NCI-H226 (cell line): Measurements from ENCODE around the gene IFI27L1.
A peak's percentile ranks its signal among the peaks of the same experiment; 100 is the strongest.

ENCODE experiments used
- DNase-seq: peaks from one replicate; pipeline ENCODE4 v3.0.0-alpha.2; 2015

The IFI27L1 gene

DNA sequence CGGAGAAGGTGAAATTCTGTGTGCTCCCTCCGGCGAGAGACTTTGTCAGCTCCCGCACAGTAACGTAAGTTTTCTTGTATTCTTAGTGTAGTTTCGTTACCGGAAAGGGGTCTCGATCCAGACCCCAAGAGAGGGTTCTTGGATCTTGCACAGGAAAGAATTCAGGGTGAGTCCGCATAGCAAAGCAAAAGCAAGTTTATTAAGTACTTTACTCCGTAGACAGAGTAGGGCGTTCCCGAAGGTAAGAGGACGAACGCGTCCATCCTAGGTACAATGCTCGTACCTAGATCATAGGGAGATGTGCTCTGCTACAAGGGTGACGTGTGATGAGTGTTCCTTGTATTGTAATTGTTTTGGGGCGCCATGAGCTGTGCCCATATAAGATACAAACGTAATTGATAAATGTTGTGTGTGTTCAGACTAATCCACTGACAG is 293 bp downstream of the IFI27L1 start:
- no peak for DNase-seq

DNA sequence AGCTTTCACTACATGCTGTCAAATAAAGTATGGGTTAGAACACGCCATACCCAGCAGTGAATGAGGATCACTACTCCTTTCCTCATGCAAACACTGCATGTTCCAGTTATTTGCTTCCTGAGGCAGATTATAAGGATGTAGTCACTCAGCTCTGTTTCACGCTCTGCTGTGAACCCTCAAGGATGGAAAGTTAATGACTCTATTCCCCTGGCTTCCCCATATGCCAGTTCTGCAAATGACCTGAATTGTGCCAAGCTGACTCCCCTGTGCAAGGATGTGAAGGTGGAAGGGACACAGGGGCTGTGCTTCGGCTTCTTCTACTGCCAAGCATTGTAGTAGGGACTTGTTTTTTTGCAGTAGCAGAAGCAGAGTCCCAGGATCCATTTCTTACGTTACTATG is 6.8 kb downstream of the IFI27L1 start:
- no peak for DNase-seq

DNA sequence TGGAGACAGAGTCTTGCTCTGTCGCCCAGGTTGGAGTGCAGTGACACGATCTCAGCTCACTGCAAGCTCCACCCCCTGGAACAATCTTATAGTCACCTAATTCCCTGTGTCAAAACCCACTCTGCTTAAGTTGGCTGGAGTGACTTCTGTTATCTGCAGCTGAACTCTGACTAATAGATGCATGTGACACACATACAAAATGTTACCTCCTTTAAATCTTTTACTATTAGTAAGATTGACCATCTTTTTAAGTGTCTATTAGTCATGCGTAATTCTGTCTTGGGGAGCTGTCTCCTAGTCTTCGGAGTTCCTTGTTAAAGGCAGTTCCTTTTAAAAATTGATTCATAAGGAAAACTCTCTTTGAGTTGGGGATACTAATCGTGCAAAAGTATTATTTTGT is 7.4 kb downstream of the IFI27L1 start:
- no peak for DNase-seq

DNA sequence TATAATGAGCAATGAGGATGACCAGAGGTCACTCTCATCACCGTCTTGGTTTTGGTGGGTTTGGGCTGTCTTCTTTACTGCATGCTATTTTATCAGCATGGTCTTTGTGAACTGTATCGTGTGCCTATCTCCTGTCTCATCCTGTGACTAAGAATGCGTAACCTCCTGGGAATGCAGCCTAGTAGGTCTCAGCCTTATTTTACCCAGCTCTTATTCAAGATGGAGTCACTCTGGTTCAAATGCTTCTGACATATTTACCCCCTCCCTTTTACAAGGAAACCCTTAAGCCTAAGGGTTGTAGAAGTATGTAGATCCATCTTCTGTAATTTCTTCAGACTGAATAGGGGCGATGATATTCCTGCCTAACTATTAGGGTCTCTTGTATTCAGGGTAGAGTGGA is 8.4 kb downstream of the IFI27L1 start:
- no peak for DNase-seq

DNA sequence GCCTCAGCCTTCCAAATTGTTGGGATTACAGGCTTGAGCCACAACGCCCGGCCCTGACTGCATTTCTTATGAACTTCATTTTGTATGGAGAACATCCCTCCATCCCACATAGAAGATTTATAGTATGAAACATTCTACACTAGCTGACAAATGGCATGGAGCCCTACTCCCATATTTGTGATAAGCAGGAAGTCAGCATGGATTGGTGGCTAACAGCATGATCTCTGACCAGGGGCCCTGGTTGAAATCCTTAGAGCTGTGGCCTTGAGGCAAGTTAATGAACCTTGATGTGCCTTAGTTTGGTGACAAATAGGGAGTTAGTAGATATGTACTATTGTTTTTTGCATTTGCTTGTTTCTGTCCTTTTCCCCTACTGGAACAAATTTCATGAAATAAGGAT is 12.3 kb downstream of the IFI27L1 start:
- no peak for DNase-seq

DNA sequence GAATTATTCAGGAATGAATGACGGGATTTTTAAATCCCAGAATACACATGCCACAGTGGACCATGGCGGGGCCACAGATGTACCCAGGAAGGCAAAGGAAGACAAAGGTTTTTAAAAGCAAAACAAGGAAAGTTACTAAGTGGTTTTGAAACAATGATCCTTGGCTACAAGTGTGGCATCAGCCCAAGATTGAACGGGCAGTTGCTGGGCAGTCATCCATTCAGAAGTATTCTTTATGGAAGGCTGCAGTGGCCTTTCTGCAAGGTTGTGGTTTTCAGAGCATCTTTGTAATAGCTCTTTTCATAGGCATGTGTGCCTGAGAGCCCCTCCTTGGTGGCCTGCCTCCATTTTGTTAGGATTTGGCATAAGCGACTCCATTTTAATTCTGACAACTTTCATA is 16.0 kb downstream of the IFI27L1 start:
- DNase-seq = no peak

DNA sequence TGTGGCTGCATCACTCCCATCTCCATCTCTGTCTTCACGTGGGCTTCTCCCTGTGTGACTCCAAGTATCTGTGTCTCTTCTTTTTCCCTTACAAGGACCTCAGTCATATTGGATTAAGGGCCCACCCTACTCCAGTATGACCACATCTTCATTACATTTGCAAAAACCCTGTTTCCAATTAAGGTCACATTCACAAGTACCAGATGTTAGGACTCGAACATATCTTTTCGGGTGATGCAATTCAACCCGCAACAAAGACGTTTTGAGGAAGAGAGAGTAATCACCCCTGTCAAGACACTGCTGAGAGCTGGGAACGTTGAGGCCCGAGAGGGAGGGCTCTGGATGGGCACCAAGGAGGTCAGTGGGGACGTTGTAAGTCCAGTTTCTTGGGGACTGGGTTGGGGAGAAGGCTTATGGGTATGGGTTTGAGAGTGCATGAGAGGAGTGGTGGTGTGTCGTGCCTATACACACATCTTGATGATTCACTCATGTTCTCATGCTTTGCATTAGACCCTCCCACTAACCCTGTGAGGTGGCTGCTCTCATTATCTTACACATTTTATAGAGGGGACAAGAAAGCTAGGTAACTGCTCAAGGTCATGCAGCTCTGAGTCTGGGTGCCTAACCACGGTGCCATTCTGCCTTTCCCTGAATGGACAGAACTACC is 17.3 kb downstream of the IFI27L1 start:
- no peak for DNase-seq

DNA sequence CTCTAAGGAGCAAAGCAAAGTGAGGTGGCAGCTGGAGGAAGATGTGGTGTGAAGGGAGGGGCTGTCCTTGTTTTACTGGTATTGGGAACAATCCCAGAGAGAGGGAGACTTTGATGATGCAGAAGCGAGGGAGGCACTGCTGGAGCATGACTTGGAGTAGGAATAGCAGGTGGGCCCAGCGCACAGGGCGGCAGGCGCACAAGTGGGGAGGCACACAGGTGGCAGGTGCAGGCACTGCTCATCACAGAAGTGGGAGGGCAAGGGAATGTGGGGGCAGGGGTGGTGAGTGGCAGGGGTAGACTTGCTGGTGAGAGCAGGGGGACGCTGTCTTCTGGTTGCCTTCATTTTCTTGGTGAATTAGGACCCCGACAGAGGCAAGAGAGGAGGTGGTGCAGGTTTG is 17.9 kb downstream of the IFI27L1 start:
- DNase-seq = no peak

DNA sequence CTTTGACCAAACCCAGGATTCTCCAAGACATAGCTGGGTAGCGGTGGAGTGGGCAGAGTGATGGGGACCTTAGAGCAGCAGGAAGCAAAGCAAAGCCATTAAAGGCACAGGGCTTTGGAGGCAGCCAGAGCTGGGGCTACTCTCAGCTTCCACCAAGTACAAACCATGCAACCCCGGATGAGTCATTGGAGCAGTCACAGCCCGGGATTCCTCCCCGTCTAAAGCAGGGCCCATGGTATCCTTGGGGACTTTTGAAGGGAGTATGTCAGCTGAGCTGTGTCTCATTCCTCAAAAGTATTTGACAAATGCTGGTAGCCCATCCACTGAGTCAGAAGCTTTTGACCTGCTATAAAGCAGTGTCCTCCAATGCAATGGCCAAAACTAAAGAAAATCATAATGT is 19.7 kb downstream of the IFI27L1 start:
- DNase-seq = peak; percentile 9

DNA sequence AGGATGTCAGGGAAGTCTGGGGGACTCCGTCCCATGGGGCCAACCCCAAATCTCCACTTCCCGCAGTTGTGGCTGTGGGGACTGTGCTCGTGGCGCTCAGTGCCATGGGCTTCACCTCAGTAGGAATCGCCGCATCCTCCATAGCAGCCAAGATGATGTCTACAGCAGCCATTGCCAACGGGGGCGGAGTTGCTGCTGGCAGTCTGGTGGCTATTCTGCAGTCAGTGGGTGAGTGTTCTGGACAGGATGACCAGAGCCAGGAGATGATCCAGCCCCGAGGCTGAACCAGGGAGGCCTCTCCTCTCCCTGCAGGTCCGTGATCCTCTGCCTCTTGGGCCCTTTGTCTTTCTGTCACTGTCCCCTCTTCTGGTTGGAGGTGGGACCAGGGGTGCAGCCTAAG is 20.6 kb downstream of the IFI27L1 start:
- DNase-seq = no peak

DNA sequence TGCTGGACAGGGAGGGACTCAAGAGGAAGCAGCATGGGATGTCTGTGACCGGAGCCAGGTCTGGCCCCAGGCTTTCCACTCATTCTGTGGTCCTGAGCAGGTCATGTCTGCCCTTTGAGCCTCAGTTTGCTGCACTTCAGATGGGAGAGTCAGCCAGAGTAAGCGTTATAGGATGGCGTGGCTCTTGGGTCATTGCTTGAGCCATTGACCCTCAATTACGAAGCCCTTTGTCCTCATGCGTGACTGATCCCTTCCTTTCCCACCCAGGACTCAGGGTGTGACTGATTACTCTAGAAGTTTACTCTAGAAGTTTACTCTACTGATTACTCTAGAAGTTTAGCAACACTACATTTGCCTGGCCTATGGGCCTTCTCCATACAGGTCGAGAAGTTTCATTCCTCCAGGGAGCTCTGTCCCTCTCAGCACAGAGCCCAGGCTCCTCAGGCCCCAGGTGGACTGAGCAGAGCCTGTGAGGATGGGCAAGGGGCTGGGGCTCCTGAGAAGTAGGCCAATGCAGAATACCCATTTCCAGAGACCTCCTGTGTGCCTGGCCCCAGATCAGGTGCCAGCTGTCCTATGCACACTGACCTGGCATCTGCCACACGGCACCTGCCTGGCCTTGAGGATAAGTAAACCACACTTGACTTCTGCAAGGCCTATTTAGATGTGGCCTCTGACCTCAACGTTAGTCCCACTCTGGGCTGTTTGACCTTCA is 21.8 kb downstream of the IFI27L1 start:
- no peak for DNase-seq

DNA sequence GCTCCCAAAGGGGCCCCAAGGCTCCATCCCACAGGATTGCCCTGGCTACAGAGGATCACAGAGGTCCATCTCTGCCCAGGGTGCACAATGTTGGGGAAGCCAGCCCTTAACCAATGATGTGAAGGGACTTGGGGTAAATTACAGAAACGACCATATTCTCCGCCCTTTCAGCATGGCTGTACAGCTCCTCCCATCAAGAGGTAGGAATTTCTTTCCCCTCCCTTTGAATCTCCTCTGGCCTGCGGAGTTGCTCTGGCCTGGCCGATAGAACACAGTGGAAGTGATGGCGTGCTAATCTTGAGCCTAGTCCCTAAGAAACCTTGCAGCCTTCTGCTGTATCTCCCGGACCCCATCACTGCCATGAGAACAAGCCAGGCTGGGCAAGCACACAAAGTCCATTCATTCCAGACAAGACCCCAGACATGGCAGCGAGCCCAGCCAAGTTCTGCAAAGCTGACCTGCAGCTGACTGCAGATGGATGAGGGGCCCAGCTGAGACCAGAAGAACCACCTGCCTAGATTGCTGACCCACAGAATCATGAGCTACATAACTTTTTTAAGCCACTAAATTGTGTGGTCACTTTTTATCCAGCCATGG is 22.5 kb downstream of the IFI27L1 start:
- DNase-seq = no peak

DNA sequence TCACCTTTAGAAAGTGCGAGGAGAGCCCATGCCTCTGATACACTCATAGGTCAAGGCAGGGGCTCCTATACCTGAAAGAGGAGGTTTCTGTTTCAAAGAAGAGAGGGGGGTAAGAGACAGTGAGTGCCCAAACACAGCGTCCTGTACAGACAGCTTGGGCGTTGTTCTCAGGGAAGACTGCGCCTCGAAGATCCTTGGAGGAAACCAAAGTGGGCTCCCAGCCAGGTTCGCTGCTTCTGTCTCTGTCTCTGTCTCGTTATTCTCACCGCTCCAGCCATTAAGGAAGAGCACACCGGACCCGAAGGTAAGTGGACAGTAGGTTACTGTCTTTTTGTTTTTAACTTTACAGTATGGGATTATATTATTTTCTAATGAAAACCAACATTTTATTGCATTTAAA is 23.6 kb downstream of the IFI27L1 start:
- no peak for DNase-seq

DNA sequence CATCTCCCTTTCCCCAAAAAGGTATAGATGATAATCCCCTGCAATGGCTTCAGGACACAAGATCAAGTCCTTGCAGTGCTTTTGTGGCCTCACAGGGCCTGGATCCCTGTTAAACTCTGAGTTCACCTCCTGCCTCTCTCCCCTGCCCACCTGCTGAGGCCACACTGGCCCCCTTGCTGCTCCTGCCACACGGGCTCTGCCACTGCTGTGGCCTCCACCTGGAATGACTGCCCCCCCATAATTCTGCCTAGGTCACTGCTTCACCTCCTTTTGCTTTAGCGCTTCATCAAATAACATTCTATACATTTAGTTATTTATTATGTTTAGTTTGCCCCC is 28.8 kb downstream of the IFI27L1 start:
- no peak for DNase-seq

DNA sequence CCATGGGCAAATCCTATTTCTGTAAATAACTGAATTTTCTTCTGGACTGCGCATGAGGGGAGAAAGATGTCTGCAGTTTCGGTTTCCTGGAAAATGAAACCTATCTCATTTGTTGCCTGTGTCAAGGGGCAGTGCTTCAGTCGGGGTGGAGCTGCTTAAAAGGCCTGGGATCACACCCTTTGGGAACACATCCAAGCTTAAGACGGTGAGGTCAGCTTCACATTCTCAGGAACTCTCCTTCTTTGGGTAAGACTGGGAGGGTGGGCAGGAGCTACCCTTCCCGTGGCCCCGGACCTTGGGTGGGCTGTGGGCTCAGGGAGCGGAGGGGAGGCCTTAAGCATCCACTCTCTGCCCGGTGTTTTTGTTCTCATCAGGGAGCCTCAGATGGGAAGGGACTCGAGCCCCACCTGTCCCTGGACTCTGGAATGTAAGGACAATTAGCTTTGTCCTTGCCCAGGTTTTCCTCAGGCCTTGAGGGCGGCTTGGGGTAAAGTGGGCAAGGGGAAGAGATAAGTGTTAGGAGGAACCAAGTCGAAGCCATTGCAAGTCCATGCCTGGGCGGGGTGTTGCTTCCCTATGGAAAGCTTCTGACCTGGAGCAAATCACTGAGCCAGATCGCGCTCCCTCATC is 29.6 kb downstream of the IFI27L1 start, which contains the start of gene IFI27:
TSS of gene IFI27 (plus strand) at position 185 of the 630 bp plus-strand sequence.
- peak; percentile 76 for DNase-seq

DNA sequence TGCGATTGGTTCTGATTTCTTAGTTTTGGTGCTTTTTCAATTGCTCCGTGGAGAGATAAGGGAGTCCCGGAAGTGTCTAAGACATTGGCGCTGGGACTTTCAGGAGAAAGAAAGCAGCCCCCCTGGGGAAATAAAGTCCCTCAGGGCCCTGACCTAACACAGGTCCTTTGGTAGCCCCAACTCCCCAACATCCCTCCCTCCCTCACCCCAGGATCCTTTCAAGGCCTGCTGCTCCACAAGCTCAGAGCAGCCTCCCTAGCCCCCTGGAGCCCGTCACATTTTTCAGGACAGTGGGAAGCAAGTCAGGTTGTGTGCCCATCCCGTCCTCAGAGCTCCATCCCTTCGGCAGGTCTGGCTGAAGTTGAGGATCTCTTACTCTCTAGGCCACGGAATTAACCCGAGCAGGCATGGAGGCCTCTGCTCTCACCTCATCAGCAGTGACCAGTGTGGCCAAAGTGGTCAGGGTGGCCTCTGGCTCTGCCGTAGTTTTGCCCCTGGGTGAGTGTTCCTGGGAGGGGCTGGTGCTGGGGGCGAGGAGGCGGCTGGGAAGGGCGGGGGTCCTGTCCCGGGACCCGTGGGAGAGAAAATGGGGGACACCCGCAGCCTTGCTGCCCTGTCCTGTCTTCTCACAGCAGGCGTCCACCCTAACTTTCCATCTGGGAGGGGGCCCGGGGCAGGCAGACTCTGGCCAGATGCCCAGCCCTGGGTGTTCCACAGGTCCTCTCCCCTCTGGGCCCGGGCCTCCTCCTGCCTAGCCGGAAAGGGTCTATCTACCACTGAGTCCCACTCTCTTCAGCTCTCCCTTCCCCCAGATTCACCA is 30.4 kb downstream of the IFI27L1 start:
- DNase-seq = no peak

DNA sequence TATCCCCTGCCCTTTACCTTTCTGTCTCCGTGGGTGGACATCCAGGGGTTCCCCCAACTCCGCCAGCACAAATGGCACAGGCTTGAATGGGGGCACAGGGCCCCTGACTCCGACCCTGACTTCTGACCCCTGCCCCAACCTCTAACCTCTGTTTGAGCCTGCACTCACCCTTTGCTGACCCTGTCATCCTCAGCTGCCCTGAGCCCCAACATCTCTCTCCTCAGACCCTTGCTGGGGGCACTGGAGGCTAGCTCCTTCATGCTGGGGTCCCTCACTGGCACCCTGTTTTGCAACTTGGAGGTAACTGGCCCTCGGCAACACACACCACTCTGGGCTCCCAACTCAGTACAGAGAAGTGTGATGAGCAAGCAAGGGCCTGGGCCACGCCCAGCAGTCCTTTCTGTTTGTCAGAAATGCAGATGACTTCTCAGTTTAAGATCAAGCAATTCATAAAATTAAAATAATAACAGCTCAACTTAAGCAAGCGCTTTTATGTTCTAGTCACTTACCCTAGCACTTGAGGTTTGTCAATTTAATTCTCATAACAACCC is 31.5 kb downstream of the IFI27L1 start:
- DNase-seq = no peak

DNA sequence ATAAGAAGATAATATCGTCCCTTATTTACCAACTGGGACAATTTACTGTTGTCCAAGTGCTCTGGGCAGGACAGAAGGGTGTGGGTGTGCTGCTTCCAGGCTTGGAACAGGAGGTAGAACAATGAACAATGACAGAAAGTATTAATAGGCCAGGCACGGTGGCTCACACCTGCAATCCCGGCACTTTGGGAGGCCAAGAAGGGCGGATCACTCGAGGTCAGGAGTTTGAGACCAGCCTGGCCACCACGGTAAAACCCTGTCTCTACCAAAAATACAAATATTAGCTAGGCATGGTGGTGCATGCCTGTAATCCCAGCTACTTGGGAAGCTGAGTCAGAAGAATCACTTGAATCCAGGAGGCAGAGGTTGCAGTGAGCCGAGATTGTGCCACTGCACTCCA is 32.0 kb downstream of the IFI27L1 start:
- DNase-seq = no peak

DNA sequence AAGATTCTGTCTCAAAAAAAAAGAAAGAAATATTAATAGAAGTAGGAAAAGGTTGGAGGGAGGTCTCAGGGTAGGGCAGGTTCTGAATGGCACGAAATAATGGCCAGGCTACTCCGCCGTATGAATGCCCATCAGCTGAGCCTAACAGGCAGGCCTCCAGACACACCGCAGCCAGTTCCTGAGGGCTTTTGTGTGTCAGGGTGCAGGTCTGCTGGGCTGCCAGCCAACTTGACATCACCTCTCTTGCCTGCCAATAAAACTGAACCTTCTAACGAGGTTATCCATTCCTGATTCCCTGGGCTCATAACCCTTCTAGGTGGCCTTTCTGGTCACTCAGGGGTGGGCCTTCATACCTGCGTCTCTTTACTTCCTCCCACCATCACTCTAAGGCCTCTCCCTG is 32.4 kb downstream of the IFI27L1 start:
- DNase-seq = no peak

DNA sequence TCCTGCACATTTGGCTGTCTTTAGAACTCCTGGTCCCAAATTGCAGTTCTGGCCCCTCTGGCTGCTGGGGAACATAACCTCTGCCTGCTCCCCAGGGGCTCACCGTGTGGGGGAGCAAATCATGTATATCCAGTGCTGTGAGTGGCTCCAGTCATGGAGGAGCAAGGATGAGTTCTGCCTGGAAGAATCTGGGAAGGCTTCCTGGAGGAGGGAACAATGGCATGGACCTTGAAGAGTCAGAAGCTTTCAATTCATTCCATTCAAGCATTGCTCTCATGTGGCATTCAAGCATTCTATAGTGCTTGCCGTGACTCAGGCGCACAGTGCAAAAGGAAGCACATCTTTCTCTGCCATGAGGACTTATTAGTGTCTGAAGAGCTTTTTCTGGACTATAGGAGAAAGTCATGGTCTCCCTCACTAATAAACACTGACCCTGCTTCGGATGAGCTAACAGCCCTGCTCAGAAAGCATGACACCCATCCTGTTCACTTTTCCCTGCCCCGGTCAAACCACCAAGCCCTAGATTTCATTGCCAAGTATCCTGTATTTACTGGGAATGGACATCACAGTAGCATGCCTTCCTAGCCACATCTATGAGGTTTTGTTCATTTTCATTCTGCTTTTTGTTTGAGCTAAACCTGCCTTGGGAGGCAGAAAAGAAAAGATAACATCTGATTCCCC is 32.9 kb downstream of the IFI27L1 start:
- no peak for DNase-seq

DNA sequence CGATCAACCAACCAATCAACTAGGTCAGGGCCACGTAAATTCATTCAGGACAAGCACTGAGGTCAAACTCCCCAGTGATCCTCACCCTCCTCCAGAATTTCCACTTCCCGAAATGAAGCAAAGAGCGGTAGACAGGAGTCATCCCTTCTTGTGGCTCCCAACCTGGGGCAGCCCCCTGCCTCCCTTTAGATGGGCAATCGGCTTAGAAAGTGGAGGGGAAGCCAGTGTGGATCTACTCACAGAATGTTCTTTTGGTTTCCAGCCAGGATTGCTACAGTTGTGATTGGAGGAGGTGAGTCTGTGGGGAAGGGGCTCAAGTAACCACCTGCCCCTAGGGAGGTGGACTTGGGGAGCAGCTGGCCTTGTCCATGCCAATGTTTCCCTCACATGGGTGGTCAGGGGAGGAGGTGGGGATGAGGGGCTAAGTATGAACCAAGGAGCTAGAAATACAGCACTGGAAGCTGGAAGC is 33.5 kb downstream of the IFI27L1 start:
- no peak for DNase-seq

DNA sequence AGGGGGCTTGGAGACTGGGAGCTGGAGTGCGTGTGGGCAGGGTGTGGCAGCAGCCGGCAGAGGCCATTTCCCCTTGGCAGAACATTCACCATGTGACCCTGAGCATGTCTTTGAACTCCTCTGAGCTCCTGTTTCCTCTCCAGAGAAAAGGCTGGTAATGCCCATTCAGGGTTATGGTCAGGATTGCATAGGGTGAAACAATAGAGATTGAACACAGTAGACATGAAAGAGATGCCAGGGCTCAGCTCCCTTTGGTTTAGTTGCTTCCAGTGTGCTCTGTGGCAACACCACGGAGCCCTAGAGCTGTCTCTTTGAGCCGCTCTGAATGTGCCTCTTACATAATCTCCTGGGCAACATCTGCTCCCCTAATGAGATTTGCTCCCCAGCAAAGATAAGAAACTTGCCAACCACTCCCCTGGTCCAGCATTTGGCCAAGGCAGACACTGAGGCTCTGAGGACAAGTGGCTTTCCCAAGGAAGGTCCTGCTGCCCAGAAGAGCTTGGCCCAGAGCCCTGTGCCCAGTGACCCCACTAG is 34.0 kb downstream of the IFI27L1 start:
- DNase-seq = no peak
